ENCODE results near the gene CDH23.

CDH23 gene

GRCh38 chr10:71678057-71678805 lies 281.5 kb downstream of the CDH23 start:
- no peak overlapping the region for H3K27ac ChIP-seq
- no peak for DNase-seq (ENCODE audit: low spot score)
- TF ChIP-seq CTCF (conservative IDR thresholded peaks at IDR 0.05; ENCODE audit: low read depth): no peak
- ChIA-PET CTCF (interaction anchor here (0.6 to 1.8 kb wide), 2 partner anchors 19 to 220 kb away, joined by 3 to 12 read pairs; no protein-coding TSS in a partner anchor), POLR2A (ENCODE audit: low non-redundant PET) (no interaction called here)

GRCh38 chr10:71679425-71679824 lies 282.7 kb downstream of the CDH23 start:
- POLR2A ChIA-PET (ENCODE audit: low non-redundant PET): no interaction called here
- no peak overlapping the region for H3K27ac ChIP-seq
- DNase-seq (ENCODE audit: low spot score): no peak
- no peak for TF ChIP-seq CTCF (conservative IDR thresholded peaks at IDR 0.05; ENCODE audit: low read depth)
- CTCF ChIA-PET: interaction anchor here (0.8 to 1.8 kb wide), 3 partner anchors 18 to 57 kb away, joined by 3 to 12 read pairs (median 6); no protein-coding TSS in a partner anchor

GRCh38 chr10:71681977-71682376 lies 285.3 kb downstream of the CDH23 start:
- no peak overlapping the region for H3K27ac ChIP-seq
- ChIA-PET POLR2A (ENCODE audit: low non-redundant PET) (no interaction called here), CTCF (no interaction called here)
- no peak for TF ChIP-seq CTCF (conservative IDR thresholded peaks at IDR 0.05; ENCODE audit: low read depth)
- no peak for DNase-seq (ENCODE audit: low spot score)

- DNase-seq (ENCODE audit: low spot score): no peak
- no peak overlapping the region for H3K27ac ChIP-seq
- TF ChIP-seq CTCF (conservative IDR thresholded peaks at IDR 0.05; ENCODE audit: low read depth): no peak
- ChIA-PET CTCF (interaction anchor here (0.6 to 0.8 kb wide), 2 partner anchors 52 to 91 kb away, joined by 3 read pairs; no protein-coding TSS in a partner anchor), POLR2A (ENCODE audit: low non-redundant PET) (no interaction called here)
These were observed 286.6 kb downstream of the CDH23 start for GRCh38 chr10:71683301-71683700.

- H3K27ac ChIP-seq: no peak overlapping the region
- ChIA-PET CTCF (interaction anchor here (0.5 to 1.8 kb wide), 4 partner anchors 12 to 414 kb away, joined by 3 to 6 read pairs (median 4); no protein-coding TSS in a partner anchor), POLR2A (ENCODE audit: low non-redundant PET) (no interaction called here)
- no peak for DNase-seq (ENCODE audit: low spot score)
- TF ChIP-seq CTCF (conservative IDR thresholded peaks at IDR 0.05; ENCODE audit: low read depth): no peak
These were observed 287.8 kb downstream of the CDH23 start for GRCh38 chr10:71684356-71685173.

GRCh38 chr10:71685554-71686232 lies 289.0 kb downstream of the CDH23 start:
- POLR2A ChIA-PET (ENCODE audit: low non-redundant PET): no interaction called here
- DNase-seq (ENCODE audit: low spot score): no peak
- CTCF ChIA-PET: interaction anchor here (0.6 to 1.8 kb wide), 4 partner anchors 11 to 979 kb away, joined by 3 to 6 read pairs (median 4); no protein-coding TSS in a partner anchor
- TF ChIP-seq CTCF (conservative IDR thresholded peaks at IDR 0.05; ENCODE audit: low read depth): no peak
- H3K27ac ChIP-seq: no peak overlapping the region

Measured in RWPE1 (cell line).